GM19023 (cell line): ENCODE data around the gene OR52N4.
"Not testable (repeated sequence)": the region's sequence is repeated elsewhere in the genome, so short reads cannot be mapped to it uniquely, and the experiment has no call there.

Experiments
- ATAC-seq: cut with Tn5 transposase; IDR thresholded peaks from one replicate; pipeline ENCODE4 v1.9.1; 2021; ENCODE audit warnings: mild to moderate bottlenecking, moderate library complexity; ENCODE audit not compliant: unreplicated experiment

The OR52N4 gene

GRCh38 chr11:5753943-5754342 is at the start of gene OR52N4:
OR52N4 (plus strand) TSS chr11:5754243; CDS start chr11:5754741, 498 bp downstream.
- ATAC-seq, result no peak

- no peak for ATAC-seq
Measured at GRCh38 chr11:5705688-5706087, 48.4 kb upstream of the OR52N4 start.

DNA sequence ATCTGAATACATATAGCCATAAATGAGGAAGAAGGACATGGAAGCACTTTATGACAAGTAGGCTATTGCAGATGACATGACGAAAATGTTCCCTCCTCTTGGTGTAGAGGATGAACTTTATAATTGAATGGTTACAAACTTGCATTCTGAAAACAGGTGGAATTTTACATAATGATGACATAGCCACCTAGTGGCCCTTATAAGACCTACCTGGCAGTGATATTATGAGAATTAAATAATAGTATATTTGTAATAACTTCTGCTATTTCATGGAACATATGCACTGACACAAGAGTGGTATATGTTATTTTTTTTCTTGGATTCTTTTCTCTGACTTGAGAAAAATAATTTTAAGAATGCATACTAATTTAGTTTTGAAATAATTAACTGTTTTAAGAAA is 41.5 kb upstream of the OR52N4 start:
- no peak for ATAC-seq

GRCh38 chr11:5713695-5714094 is 40.3 kb upstream of the OR52N4 start:
- no peak for ATAC-seq

DNA sequence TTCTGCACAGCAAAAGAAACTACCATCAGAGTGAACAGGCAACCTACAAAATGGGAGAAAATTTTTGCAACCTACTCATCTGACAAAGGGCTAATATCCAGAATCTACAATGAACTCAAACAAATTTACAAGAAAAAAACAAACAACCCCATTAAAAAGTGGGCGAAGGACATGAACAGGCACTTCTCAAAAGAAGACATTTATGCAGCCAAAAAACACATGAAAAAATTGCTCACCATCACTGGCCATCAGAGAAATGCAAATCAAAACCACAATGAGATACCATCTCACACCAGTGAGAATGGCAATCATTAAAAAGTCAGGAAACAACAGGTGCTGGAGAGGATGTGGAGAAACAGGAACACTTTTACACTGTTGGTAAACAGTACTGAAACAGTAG is 37.5 kb upstream of the OR52N4 start:
- not testable (repeated sequence) for ATAC-seq

GRCh38 chr11:5719703-5720495 is 34.1 kb upstream of the OR52N4 start:
- ATAC-seq, result no peak

GRCh38 chr11:5722622-5723021 is 31.4 kb upstream of the OR52N4 start:
- ATAC-seq, result no peak

- no peak for ATAC-seq
Measured at GRCh38 chr11:5726351-5726750, 27.7 kb upstream of the OR52N4 start.

DNA sequence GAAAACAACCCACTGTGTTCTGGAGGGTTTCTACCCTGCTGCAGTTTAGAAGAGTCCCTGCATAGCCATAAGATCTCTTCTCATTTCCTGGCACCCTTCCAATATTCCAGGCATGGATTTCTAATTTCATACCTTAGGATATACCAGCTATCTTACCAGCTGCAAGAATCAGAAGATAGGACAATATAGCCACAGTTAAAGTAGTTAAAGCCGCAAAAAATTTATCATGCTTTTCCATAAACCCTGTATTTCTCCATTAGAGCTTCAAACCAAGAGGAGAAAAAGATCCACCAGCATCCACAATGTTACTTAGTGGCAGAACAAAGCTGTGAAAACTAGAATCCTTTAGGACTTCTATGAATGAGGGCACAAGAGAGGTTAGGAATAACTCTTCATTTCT is 26.4 kb upstream of the OR52N4 start:
- ATAC-seq, result no peak

GRCh38 chr11:5736396-5736795 is 17.6 kb upstream of the OR52N4 start, which contains the start of gene OR56B1:
OR56B1 (plus strand) TSS chr11:5736448; CDS start chr11:5736517, 69 bp downstream.
- no peak for ATAC-seq

DNA sequence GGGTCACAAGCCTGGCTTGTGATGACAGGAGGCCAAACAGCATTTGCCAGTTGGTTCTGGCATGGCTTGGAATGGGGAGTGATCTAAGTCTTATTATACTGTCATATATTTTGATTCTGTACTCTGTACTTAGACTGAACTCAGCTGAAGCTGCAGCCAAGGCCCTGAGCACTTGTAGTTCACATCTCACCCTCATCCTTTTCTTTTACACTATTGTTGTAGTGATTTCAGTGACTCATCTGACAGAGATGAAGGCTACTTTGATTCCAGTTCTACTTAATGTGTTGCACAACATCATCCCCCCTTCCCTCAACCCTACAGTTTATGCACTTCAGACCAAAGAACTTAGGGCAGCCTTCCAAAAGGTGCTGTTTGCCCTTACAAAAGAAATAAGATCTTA is 17.0 kb upstream of the OR52N4 start:
- no peak for ATAC-seq

- no peak for ATAC-seq
Measured at GRCh38 chr11:5737670-5738392, 16.2 kb upstream of the OR52N4 start.

GRCh38 chr11:5738431-5738830 is 15.6 kb upstream of the OR52N4 start:
- no peak for ATAC-seq

- no peak for ATAC-seq
Measured at GRCh38 chr11:5746614-5747013, 7.4 kb upstream of the OR52N4 start.

GRCh38 chr11:5749836-5750235 is 4.2 kb upstream of the OR52N4 start:
- ATAC-seq, result no peak

DNA sequence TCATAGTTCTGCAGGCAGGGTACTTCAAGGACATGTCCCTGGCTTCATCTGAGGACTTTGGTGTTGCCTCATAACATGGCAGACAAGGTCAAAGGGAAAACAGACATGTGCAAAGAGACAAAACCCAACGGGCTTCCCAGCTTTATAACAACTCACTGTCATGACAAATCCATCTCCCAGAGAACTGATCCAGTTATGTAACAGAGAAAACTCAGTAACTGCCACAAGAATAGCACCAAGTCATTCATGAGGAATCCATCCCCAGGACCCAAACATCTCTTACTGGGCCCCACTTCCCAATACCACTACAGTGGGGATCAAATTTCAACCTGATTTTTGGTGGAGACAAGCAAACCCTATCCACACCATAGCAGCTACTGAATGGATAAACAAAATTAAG is 13.0 kb downstream of the OR52N4 start:
- no peak for ATAC-seq

- no peak for ATAC-seq
Measured at GRCh38 chr11:5783255-5783654, 29.2 kb downstream of the OR52N4 start, which contains the start of gene OR52N5. OR52N5 (minus strand) TSS chr11:5783355; CDS start chr11:5778634, 4,721 bp downstream.

DNA sequence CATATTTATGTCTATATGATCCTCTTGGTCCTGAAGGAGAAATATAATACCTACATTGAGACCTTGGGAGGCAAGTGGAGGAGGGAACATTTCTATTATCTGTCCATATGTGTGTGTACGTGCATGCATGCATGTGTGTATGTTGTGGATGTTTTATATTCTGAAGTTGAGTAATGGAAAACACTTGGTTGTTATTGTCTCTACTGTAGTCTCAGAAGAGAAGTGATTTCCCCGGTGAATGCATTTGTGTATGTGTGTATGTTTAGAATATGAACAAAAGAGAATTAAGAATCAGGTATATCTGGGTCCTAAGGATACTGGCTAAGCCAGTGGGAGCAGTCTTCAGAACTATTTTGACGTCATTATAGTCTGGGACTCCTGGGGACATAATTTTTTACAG is 37.1 kb downstream of the OR52N4 start, which contains the start of gene OR52N1:
Gene OR52N1 (minus strand): TSS at position 101 of the 400 bp plus-strand sequence. CDS start 2,449 bp downstream, outside the sequence.
- ATAC-seq, result no peak

GRCh38 chr11:5796541-5796940 is 42.5 kb downstream of the OR52N4 start:
- ATAC-seq, result no peak

- no peak for ATAC-seq
Measured at GRCh38 chr11:5803982-5804381, 49.9 kb downstream of the OR52N4 start.
